ENCODE data around the gene PODXL.

DNA sequence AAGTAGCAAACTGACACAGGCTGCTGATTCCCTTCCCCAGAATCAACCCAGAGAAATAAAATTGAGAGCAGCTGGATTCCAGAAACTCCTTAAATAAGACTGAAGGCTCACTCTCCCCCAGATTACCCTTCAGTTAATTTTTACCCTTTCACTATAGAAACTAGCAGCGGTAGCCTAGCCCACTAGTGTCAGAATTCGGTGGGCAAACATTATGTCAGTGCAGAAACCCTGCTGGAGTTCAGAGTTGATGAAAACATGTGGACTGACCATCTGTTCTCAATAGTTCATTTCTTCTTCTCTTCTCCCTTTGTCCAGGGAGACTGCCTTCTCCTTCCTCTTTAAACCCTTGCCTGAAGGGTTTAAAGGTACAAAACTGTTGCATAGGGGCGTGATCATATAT is 100.1 kb downstream of the PODXL start:
- TF ChIP-seq CTCF (IDR thresholded peaks at IDR 0.05 in 2 of 3, conservative IDR thresholded peaks at IDR 0.05 in 1 of 3; ENCODE audit: borderline replicate concordance in 1 of 3, insufficient read depth in 1 of 3, low read depth in 2 of 3, low read length in 2 of 3) (no peak), EZH2phosphoT487 (IDR thresholded peaks at IDR 0.05; ENCODE audit: borderline replicate concordance) (no peak), POLR2A (IDR thresholded peaks at IDR 0.05; ENCODE audit: borderline replicate concordance, extremely low read depth, insufficient read depth, insufficient read length) (no peak)

Data from HCT116 (cell line).